Activated naive CD8-positive, alpha-beta T cell treated with anti-CD3 and anti-CD28 coated beads for 36 hours (primary cell): Measurements from ENCODE around the gene WIPF3. TPM values are rescaled to one million over a fixed set of nuclear protein-coding genes. Genes with fewer than 3 reads are reported as not detected.

Experiments
- DNase-seq: peaks from one replicate; pipeline ENCODE4 v3.0.0; 2021
- H3K27ac Mint-ChIP-seq: one replicate; pipeline ENCODE4 v1.8.0; 2022; ENCODE audit warnings: mild to moderate bottlenecking, moderate library complexity, mixed read lengths
- H3K27me3 Mint-ChIP-seq: one replicate; pipeline ENCODE4 v1.8.0; 2022; ENCODE audit warnings: mild to moderate bottlenecking, mixed read lengths
- H3K36me3 Mint-ChIP-seq: one replicate; pipeline ENCODE4 v1.8.0; 2021; ENCODE audit warnings: mild to moderate bottlenecking, mixed read lengths
- H3K4me1 Mint-ChIP-seq: one replicate; pipeline ENCODE4 v1.8.0; 2021; ENCODE audit warnings: mixed read lengths
- H3K4me3 Mint-ChIP-seq: one replicate; pipeline ENCODE4 v1.8.0; 2022; ENCODE audit warnings: mild to moderate bottlenecking, moderate library complexity, mixed read lengths
- H3K9me3 Mint-ChIP-seq: one replicate; pipeline ENCODE4 v1.8.0; 2022; ENCODE audit warnings: mixed read lengths
- total RNA-seq, 2 experiments: library from RNA; stranded (reverse); gene quantifications; one replicate each; pipeline ENCODE4 v1.2.3, GENCODE V29; 2021

Gene WIPF3
- total RNA-seq, 2 experiments from 2014 or later = not detected

DNA sequence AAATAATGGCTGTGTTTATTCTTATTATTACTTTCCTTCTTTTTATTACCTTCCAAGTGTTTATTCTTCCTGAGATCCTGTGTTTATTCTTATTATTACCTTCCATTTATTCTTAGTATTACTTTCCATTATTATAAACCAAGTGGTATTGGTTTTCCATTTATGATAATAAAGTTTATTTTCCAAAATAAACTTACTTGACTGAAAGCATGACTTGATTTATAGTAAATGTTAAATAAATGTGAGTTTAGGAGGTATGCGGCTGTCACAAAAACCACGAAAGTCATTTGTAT lies 20.2 kb downstream of the WIPF3 start:
- no peaks in the 10 kb centered on the region for H3K36me3 Mint-ChIP-seq

DNA sequence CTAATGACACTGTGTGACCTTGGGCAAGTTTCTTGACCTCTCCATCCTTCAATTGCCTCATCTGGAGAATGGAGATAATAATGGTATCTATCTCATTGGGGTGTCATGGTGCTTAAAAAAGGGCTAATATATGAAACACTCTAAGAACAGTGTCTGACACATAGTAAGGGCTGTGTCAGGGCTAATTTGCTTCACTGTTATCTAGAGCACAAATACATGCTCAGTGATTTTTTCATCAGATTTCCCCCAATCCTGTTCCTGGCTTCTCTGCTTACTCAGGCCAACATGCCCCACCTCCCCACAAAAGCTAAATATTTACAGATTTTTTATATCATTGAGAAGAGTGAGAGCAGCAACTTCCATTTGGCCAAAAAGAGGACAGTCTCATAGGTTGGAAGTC lies 20.6 kb downstream of the WIPF3 start:
- no peak overlapping the region for H3K27ac Mint-ChIP-seq
- no peak overlapping the region for H3K4me3 Mint-ChIP-seq
- peaks cover 10% of the 10 kb centered on the region for H3K4me1 Mint-ChIP-seq
- H3K27me3 Mint-ChIP-seq = peaks cover 11% of the 10 kb centered on the region
- no peak for DNase-seq
- H3K36me3 Mint-ChIP-seq = no peaks in the 10 kb centered on the region
- H3K9me3 Mint-ChIP-seq = no peaks in the 10 kb centered on the region

More for the DNA sequence above, 20.2 kb downstream of the WIPF3 start:
- H3K27ac Mint-ChIP-seq = no peak overlapping the region
- no peak overlapping the region for H3K4me3 Mint-ChIP-seq
- no peak for DNase-seq
- peaks cover 10% of the 10 kb centered on the region for H3K4me1 Mint-ChIP-seq
- peaks cover 15% of the 10 kb centered on the region for H3K27me3 Mint-ChIP-seq
- H3K9me3 Mint-ChIP-seq = no peaks in the 10 kb centered on the region

DNA sequence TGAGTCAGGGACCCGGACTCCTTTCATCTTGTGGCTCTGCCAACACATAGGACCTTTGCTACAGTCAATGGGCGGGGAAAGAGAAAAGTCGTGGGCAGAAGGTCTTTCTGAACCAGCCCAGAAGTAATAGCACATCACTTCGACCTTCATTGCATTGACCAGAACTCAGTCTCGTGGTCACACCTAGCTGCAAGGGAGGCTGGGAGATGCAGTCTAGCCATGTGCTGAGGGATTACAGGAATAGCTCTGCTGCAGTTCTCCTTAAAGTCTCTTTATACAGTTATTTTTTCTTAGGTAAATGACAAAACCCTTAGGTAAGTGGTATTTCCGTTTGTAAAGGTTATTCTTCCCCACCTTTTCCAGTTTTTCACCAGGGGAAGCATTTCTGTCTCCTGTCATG lies 25.4 kb downstream of the WIPF3 start:
- Mint-ChIP-seq H3K27ac (no peak overlapping the region), H3K27me3 (no peaks in the 10 kb centered on the region), H3K36me3 (no peaks in the 10 kb centered on the region), H3K9me3 (no peaks in the 10 kb centered on the region), H3K4me1 (no peaks in the 10 kb centered on the region), H3K4me3 (no peak overlapping the region)
- no peak for DNase-seq

DNA sequence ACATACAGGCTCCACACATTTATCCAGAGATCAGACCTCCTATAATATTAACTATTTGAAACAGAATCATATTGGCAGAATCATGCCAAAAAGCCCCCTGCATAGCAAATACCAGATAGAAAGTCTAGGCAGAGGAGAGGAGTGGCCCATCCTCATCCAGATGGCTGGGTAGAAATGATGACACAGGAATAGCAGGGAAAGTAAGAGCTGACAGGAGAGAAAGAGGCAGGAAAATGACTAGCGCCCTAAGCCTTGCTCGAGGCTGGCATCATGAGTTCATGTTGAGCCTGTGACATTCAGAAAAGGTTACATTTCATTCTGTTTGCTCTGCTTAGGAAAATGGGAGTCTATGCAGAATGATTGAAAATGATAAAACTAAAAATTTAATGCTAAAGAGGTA lies 27.6 kb downstream of the WIPF3 start:
- no peak for DNase-seq
- no peaks in the 10 kb centered on the region for H3K36me3 Mint-ChIP-seq
- H3K27ac Mint-ChIP-seq = no peak overlapping the region
- H3K27me3 Mint-ChIP-seq = no peaks in the 10 kb centered on the region
- H3K4me1 Mint-ChIP-seq = no peaks in the 10 kb centered on the region
- H3K4me3 Mint-ChIP-seq = no peak overlapping the region
- no peaks in the 10 kb centered on the region for H3K9me3 Mint-ChIP-seq

- Mint-ChIP-seq H3K4me1 (no peaks in the 10 kb centered on the region), H3K9me3 (no peaks in the 10 kb centered on the region), H3K27ac (no peak overlapping the region), H3K4me3 (no peak overlapping the region), H3K36me3 (no peaks in the 10 kb centered on the region), H3K27me3 (no peaks in the 10 kb centered on the region)
- no peak for DNase-seq
These were observed 29.4 kb downstream of the WIPF3 start for GRCh38 chr7:29835718-29836117.

DNA sequence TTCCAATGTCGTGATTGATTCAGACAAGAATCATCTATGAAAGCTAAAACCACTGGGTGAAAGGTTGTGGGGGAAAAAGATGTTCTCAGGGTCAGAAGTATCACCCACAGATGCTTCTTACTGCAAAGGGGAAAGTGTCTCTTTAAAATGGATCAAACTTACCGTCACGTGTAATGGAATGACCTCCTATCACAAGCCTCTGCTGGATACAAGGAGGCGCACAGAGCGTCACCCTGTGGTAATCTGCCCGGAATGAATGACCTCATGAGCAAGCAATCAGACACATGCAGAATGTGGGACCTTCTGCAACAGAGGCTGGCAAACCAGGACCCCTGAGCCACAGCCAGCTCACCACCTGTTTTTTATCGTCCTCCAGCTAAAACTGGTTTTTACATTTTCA lies 33.0 kb downstream of the WIPF3 start:
- Mint-ChIP-seq H3K4me1 (no peaks in the 10 kb centered on the region), H3K9me3 (no peaks in the 10 kb centered on the region), H3K36me3 (no peaks in the 10 kb centered on the region), H3K4me3 (no peak overlapping the region), H3K27ac (no peak overlapping the region), H3K27me3 (no peaks in the 10 kb centered on the region)
- no peak for DNase-seq

GRCh38 chr7:29839921-29840320 lies 33.6 kb downstream of the WIPF3 start:
- DNase-seq = no peak
- Mint-ChIP-seq H3K4me3 (no peak overlapping the region), H3K4me1 (no peaks in the 10 kb centered on the region), H3K27ac (no peak overlapping the region), H3K27me3 (no peaks in the 10 kb centered on the region), H3K36me3 (no peaks in the 10 kb centered on the region), H3K9me3 (no peaks in the 10 kb centered on the region)

GRCh38 chr7:29840701-29841100 lies 34.4 kb downstream of the WIPF3 start:
- Mint-ChIP-seq H3K4me1 (no peaks in the 10 kb centered on the region), H3K27ac (no peak overlapping the region), H3K36me3 (no peaks in the 10 kb centered on the region), H3K4me3 (no peak overlapping the region), H3K9me3 (no peaks in the 10 kb centered on the region), H3K27me3 (no peaks in the 10 kb centered on the region)
- no peak for DNase-seq

GRCh38 chr7:29841926-29842701 lies 35.8 kb downstream of the WIPF3 start:
- H3K27ac Mint-ChIP-seq = no peak overlapping the region
- no peaks in the 10 kb centered on the region for H3K36me3 Mint-ChIP-seq
- DNase-seq = no peak
- H3K9me3 Mint-ChIP-seq = no peaks in the 10 kb centered on the region
- no peak overlapping the region for H3K4me3 Mint-ChIP-seq
- peaks cover 4% of the 10 kb centered on the region for H3K27me3 Mint-ChIP-seq
- H3K4me1 Mint-ChIP-seq = no peaks in the 10 kb centered on the region

DNA sequence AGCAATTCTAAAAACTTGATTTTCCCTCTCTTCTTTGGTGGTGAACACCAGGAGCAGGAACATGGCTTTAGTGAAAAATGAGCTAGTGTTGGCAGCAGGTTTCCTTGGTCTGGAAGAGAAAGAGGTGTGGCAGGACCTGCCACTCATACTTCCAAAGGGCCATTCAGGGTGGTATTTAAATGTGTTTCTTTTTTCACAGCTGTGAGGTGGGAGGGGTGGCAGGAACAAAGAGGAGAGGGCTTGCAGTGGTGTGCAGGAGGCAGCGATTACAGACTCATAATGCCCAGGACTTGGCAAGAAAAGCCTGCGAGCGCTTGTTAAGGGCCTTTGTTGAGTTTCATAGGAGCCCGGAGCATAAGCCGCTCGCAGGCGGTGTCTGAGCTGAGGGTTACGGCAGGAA lies 36.8 kb downstream of the WIPF3 start:
- Mint-ChIP-seq H3K27ac (no peak overlapping the region), H3K4me1 (no peaks in the 10 kb centered on the region), H3K36me3 (no peaks in the 10 kb centered on the region), H3K4me3 (no peak overlapping the region), H3K27me3 (peaks cover 4% of the 10 kb centered on the region), H3K9me3 (no peaks in the 10 kb centered on the region)
- DNase-seq = no peak

DNA sequence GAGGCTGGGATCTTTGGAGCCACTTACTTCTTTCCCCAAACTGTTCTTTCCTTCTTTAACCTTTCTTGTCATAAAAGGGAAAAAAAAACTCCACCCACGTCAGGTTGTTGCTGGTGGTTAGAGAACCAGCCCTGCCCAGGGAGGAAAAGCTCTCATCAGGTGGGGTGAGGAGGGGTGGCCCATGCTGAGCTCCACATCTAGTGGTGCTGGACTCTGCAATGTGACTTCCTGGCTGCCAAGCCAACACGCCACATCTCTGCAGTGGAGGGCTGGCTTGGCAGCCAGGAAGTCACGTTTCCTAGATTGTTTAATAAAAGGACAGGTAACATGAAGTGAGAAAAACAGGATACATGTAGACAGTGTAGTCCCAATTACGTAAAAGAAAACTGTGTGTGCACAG lies 37.4 kb downstream of the WIPF3 start:
- Mint-ChIP-seq H3K9me3 (no peaks in the 10 kb centered on the region), H3K36me3 (no peaks in the 10 kb centered on the region), H3K27me3 (peaks cover 4% of the 10 kb centered on the region), H3K4me1 (no peaks in the 10 kb centered on the region), H3K4me3 (no peak overlapping the region), H3K27ac (no peak overlapping the region)
- no peak for DNase-seq

GRCh38 chr7:29844559-29844958 lies 38.3 kb downstream of the WIPF3 start:
- no peaks in the 10 kb centered on the region for H3K36me3 Mint-ChIP-seq
- no peak overlapping the region for H3K4me3 Mint-ChIP-seq
- no peak for DNase-seq
- no peaks in the 10 kb centered on the region for H3K9me3 Mint-ChIP-seq
- no peak overlapping the region for H3K27ac Mint-ChIP-seq
- H3K4me1 Mint-ChIP-seq = no peaks in the 10 kb centered on the region
- H3K27me3 Mint-ChIP-seq = peaks cover 4% of the 10 kb centered on the region

- no peak for DNase-seq
- Mint-ChIP-seq H3K4me3 (no peak overlapping the region), H3K27me3 (peaks cover 12% of the 10 kb centered on the region), H3K4me1 (no peaks in the 10 kb centered on the region), H3K27ac (no peak overlapping the region), H3K36me3 (no peaks in the 10 kb centered on the region), H3K9me3 (no peaks in the 10 kb centered on the region)
These were observed 41.2 kb downstream of the WIPF3 start for GRCh38 chr7:29847496-29847895.

- Mint-ChIP-seq H3K27ac (no peak overlapping the region), H3K27me3 (peaks cover 12% of the 10 kb centered on the region), H3K4me3 (no peak overlapping the region), H3K36me3 (no peaks in the 10 kb centered on the region), H3K4me1 (no peaks in the 10 kb centered on the region), H3K9me3 (no peaks in the 10 kb centered on the region)
- DNase-seq = no peak
These were observed 41.6 kb downstream of the WIPF3 start for GRCh38 chr7:29847916-29848315.

GRCh38 chr7:29848941-29849340 lies 42.6 kb downstream of the WIPF3 start:
- Mint-ChIP-seq H3K27me3 (peaks cover 12% of the 10 kb centered on the region), H3K4me1 (no peaks in the 10 kb centered on the region)

GRCh38 chr7:29851487-29851886 lies 45.2 kb downstream of the WIPF3 start:
- Mint-ChIP-seq H3K27ac (no peak overlapping the region), H3K4me1 (no peaks in the 10 kb centered on the region), H3K9me3 (no peaks in the 10 kb centered on the region), H3K4me3 (no peak overlapping the region), H3K36me3 (no peaks in the 10 kb centered on the region), H3K27me3 (peaks cover 9% of the 10 kb centered on the region)
- DNase-seq = no peak

More at GRCh38 chr7:29848941-29849340, 42.6 kb downstream of the WIPF3 start:
- no peak overlapping the region for H3K4me3 Mint-ChIP-seq
- no peak overlapping the region for H3K27ac Mint-ChIP-seq
- H3K9me3 Mint-ChIP-seq = no peaks in the 10 kb centered on the region
- H3K36me3 Mint-ChIP-seq = no peaks in the 10 kb centered on the region
- DNase-seq = no peak
